ENCODE results near the gene C11orf71. TPM values are rescaled to one million over a fixed set of nuclear protein-coding genes. Genes with fewer than 3 reads are reported as not detected.

The C11orf71 gene
- total and polyA plus RNA-seq, 10 of the 15 experiments (the other 5 are each of a cell fraction or from before 2014, with no cell fraction given), result 1.4 to 12.0 (median 7.1) TPM

GRCh38 chr11:114449845-114450244 is 49.5 kb upstream of the C11orf71 start:
- no peak for DNase-seq (ENCODE audit: low read depth, low spot score)
- in situ Hi-C loops (cut with MboI), result no loop called here
- POLR2A ChIA-PET, result no interaction called here

More at GRCh38 chr11:114449845-114450244, 49.5 kb upstream of the C11orf71 start:
- TF ChIP-seq NKRF (conservative IDR thresholded peaks at IDR 0.05) (no peak), RCOR1 (conservative IDR thresholded peaks at IDR 0.05; ENCODE audit: low read depth, low read length) (no peak), ESRRA (IDR thresholded peaks at IDR 0.05; ENCODE audit: low read length) (no peak), CEBPZ (IDR thresholded peaks at IDR 0.05; ENCODE audit: low read depth, low read length) (no peak), FOXM1 (IDR thresholded peaks at IDR 0.05; ENCODE audit: low read depth, low read length) (no peak), CHD1 (IDR thresholded peaks at IDR 0.05; ENCODE audit: low read depth, low read length) (no peak), WRNIP1 (IDR thresholded peaks at IDR 0.05; ENCODE audit: borderline replicate concordance, low read depth, low read length) (no peak), MLLT1 (IDR thresholded peaks at IDR 0.05) (no peak), FOXK2 (IDR thresholded peaks at IDR 0.05) (no peak), IKZF1 (conservative IDR thresholded peaks at IDR 0.05) (no peak), PAX8 (IDR thresholded peaks at IDR 0.05) (no peak), MYB (IDR thresholded peaks at IDR 0.05; ENCODE audit: borderline replicate concordance, low read depth, low read length) (no peak)
- TF ChIP-seq, protein P1, sequence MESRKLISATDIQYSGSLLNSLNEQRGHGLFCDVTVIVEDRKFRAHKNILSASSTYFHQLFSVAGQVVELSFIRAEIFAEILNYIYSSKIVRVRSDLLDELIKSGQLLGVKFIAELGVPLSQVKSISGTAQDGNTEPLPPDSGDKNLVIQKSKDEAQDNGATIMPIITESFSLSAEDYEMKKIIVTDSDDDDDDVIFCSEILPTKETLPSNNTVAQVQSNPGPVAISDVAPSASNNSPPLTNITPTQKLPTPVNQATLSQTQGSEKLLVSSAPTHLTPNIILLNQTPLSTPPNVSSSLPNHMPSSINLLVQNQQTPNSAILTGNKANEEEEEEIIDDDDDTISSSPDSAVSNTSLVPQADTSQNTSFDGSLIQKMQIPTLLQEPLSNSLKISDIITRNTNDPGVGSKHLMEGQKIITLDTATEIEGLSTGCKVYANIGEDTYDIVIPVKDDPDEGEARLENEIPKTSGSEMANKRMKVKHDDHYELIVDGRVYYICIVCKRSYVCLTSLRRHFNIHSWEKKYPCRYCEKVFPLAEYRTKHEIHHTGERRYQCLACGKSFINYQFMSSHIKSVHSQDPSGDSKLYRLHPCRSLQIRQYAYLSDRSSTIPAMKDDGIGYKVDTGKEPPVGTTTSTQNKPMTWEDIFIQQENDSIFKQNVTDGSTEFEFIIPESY (IDR thresholded peaks at IDR 0.05), result no peak
- TF ChIP-seq, protein P2, sequence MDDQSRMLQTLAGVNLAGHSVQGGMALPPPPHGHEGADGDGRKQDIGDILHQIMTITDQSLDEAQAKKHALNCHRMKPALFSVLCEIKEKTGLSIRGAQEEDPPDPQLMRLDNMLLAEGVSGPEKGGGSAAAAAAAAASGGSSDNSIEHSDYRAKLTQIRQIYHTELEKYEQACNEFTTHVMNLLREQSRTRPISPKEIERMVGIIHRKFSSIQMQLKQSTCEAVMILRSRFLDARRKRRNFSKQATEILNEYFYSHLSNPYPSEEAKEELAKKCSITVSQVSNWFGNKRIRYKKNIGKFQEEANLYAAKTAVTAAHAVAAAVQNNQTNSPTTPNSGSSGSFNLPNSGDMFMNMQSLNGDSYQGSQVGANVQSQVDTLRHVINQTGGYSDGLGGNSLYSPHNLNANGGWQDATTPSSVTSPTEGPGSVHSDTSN (IDR thresholded peaks at IDR 0.05; ENCODE audit: insufficient replicate concordance, low read depth, low read length), result no peak
- ATAC-seq (no peak), FAIRE-seq (no peak)
- no peak overlapping the region for H3K27ac ChIP-seq (ENCODE audit: control insufficient read depth, insufficient read depth)
- H3K27me3 ChIP-seq (replicated peaks in 1 of 2; ENCODE audit: control insufficient read depth in 2 of 2, insufficient read depth in 2 of 2, low read length in 1 of 2), result no peaks in the 10 kb centered on the region
- H3K9ac ChIP-seq (ENCODE audit: control insufficient read depth, insufficient read depth, low read length), result no peak overlapping the region
- WGBS (ENCODE audit: insufficient coverage, insufficient replicate concordance, low lambda C conversion rate, missing lambda C conversion rate), result 77% methylated on average over 6 of the region's 6 CpGs
- no peaks in the 10 kb centered on the region for H4K20me1 ChIP-seq (ENCODE audit: control insufficient read depth, insufficient read depth)
- BruUV-seq (replicated peaks), result no TSS peak
- no peak overlapping the region for H3K4me2 ChIP-seq (ENCODE audit: control insufficient read depth, insufficient read depth)
- H3K9me3 ChIP-seq (replicated peaks; ENCODE audit: control insufficient read depth, insufficient read depth, low read length), result no peaks in the 10 kb centered on the region
- ChIA-PET SMC1A (ENCODE audit: uncharacterized antibody, unreplicated experiment) (interaction anchor here (0.7 kb wide), 1 partner anchor 22 kb away, joined by 3 read pairs; no protein-coding TSS in a partner anchor), CTCF (interaction anchor here (1.0 kb wide), 1 partner anchor 12 kb away, joined by 4 read pairs; no protein-coding TSS in a partner anchor), RAD21 (ENCODE audit: unreplicated experiment) (no interaction called here)
- no peaks in the 10 kb centered on the region for H3K4me1 ChIP-seq (ENCODE audit: control insufficient read depth, insufficient read depth, low read length)
- intact Hi-C loops (cut with micrococcal nuclease; ENCODE audit: unreplicated experiment), result no loop called here
- H3K36me3 ChIP-seq (ENCODE audit: control insufficient read depth in 2 of 2, insufficient read depth in 2 of 2, low read length in 1 of 2), result no peaks in the 10 kb centered on the region
- no peaks in the 10 kb centered on the region for H3K79me2 ChIP-seq (ENCODE audit: control insufficient read depth, insufficient read depth, low read length)
- H3K4me3 ChIP-seq, result no peak overlapping the region
- H2AFZ ChIP-seq (ENCODE audit: control insufficient read depth, low read depth, low read length), result no peak overlapping the region
